GM23248 (cell line): ENCODE results near the gene CTSO. TPM values are rescaled to one million over a fixed set of nuclear protein-coding genes. Genes with fewer than 3 reads are reported as not detected.

Experiments used
- DNase-seq: peaks from one replicate; pipeline ENCODE4 v3.0.0-alpha.2; 2015
- H2AFZ ChIP-seq: fragments of 200-600 bp; sonication (generic); 2 replicates; pipeline ENCODE4 v1.6.1; 2016; ENCODE audit warnings: antibody characterized with exemption
- H3F3A ChIP-seq: fragments of 200-600 bp; sonication (generic); 2 replicates; pipeline ENCODE4 v1.6.1; 2016; ENCODE audit warnings: mild to moderate bottlenecking, antibody characterized with exemption, mixed run types; ENCODE audit not compliant: insufficient read depth
- H3K27ac ChIP-seq: fragments of 200-600 bp; sonication (generic); 2 replicates; pipeline ENCODE4 v1.5.1; 2016; ENCODE audit warnings: mild to moderate bottlenecking
- H3K27me3 ChIP-seq: fragments of 200-600 bp; sonication (generic); replicated peaks from 2 replicates; pipeline ENCODE4 v1.6.1; 2016; ENCODE audit warnings: mild to moderate bottlenecking; ENCODE audit not compliant: insufficient read depth
- H3K36me3 ChIP-seq: fragments of 200-600 bp; sonication (generic); 2 replicates; pipeline ENCODE4 v1.6.1; 2016; ENCODE audit warnings: low read depth, mild to moderate bottlenecking
- H3K4me1 ChIP-seq: fragments of 200-600 bp; sonication (generic); 2 replicates; pipeline ENCODE4 v1.6.1; 2016; ENCODE audit warnings: mild to moderate bottlenecking; ENCODE audit not compliant: insufficient read depth
- H3K4me2 ChIP-seq: fragments of 200-600 bp; sonication (generic); one replicate; pipeline ENCODE4 v1.6.1; 2016; ENCODE audit warnings: mild to moderate bottlenecking; ENCODE audit not compliant: unreplicated experiment
- H3K4me3 ChIP-seq: fragments of 200-600 bp; sonication (generic); 2 replicates; pipeline ENCODE4 v1.5.1; 2016; ENCODE audit warnings: mild to moderate bottlenecking
- H3K79me2 ChIP-seq: fragments of 200-600 bp; sonication (generic); 2 replicates; pipeline ENCODE4 v1.6.1; 2016; ENCODE audit warnings: mild to moderate bottlenecking; ENCODE audit not compliant: insufficient read depth
- H3K9ac ChIP-seq: fragments of 200-600 bp; sonication (generic); 2 replicates; pipeline ENCODE4 v1.6.1; 2016; ENCODE audit warnings: mild to moderate bottlenecking
- H3K9me2 ChIP-seq: fragments of 200-600 bp; sonication (generic); 2 replicates; pipeline ENCODE4 v1.6.1; 2016; ENCODE audit warnings: mixed run types, mild to moderate bottlenecking, moderate library complexity; ENCODE audit not compliant: insufficient read depth
- H3K9me3 ChIP-seq: fragments of 200-600 bp; sonication (generic); one replicate; pipeline ENCODE4 v1.6.1; 2017; ENCODE audit warnings: low read depth
- H4K20me1 ChIP-seq: fragments of 200-600 bp; sonication (generic); 2 replicates; pipeline ENCODE4 v1.6.0; 2016; ENCODE audit not compliant: insufficient read depth
- EZH2 ChIP-seq: fragments of 200-600 bp; sonication (generic); IDR thresholded peaks from 2 replicates; pipeline ENCODE4 v1.6.1; 2018; ENCODE audit warnings: antibody characterized with exemption, mild to moderate bottlenecking; ENCODE audit not compliant: insufficient read depth, poor library complexity, severe bottlenecking
- EZH2phosphoT487 ChIP-seq: fragments of 200-600 bp; sonication (generic); IDR thresholded peaks from 2 replicates; pipeline ENCODE4 v1.6.1; 2018; ENCODE audit warnings: antibody characterized with exemption, moderate library complexity, mild to moderate bottlenecking, low read depth; ENCODE audit not compliant: insufficient read depth
- WGBS, 2 experiments: methylation state at CpG; one replicate each; pipeline ENCODE4 v1.1.6; 2015 to 2017; ENCODE audit warnings: low lambda C conversion rate in 2 of 2, low coverage in 1 of 2; ENCODE audit errors: missing lambda C conversion rate in 2 of 2; 5-methylcytosine and 5-hydroxymethylcytosine counted together
- in situ Hi-C: fragments of 300-500 bp; cut with MboI; formaldehyde crosslinking; loops from 2 replicates; pipeline ENCODE4 v1.15.0; 2020
- polyA plus RNA-seq: library from polyadenylated mRNA; unstranded; fragments of >200 nt; fragmentation: Nextera tagmentation; extraction: Ambion mirVana; gene quantifications from 2 replicates; pipeline ENCODE4 v1.2.1, GENCODE V29; 2016
- total RNA-seq: library from RNA; depleted of rRNA; stranded (reverse); fragments of >200 nt; shearing (Covaris generic); gene quantifications from 2 replicates; pipeline ENCODE4 v1.2.3, GENCODE V29; 2014

The CTSO gene
- total and polyA plus RNA-seq, 2 experiments from 2014 or later, result 11.2 to 13.4 TPM

DNA sequence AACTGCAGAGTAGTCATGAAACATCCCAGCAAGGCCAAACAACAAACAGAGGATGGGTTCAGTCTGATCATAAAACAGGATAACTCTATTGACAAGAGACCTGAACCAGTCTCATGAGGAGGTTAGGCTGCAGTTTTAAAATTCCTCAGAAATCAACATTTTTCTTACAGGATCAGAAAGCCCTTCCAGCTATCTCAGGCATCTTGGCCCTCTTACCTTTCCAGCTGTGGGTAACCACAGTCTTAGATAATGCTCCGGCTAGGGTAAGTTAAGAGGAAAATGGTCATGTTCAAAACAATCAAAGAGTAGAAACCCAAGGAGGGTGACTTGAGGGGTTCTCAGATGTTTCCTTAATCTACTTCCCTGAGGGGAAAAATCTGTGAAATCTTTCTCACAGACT is 5.1 kb downstream of the CTSO start:
- WGBS, 2 experiments, result 73 to 88% methylated on average over 1 of the region's 1 CpG
- no peak for TF ChIP-seq EZH2phosphoT487
- no peak for TF ChIP-seq EZH2
- Histone ChIP-seq H3K4me3 (no peak overlapping the region), H3K9me2 (no peaks in the 10 kb centered on the region), H2AFZ (no peak overlapping the region), H3F3A (peaks cover 6% of the 10 kb centered on the region; the same call in 1 of the 2 replicates), H3K27ac (no peak overlapping the region), H3K4me2 (no peak overlapping the region), H3K79me2 (no peaks in the 10 kb centered on the region), H3K27me3 (no peaks in the 10 kb centered on the region), H4K20me1 (no peaks in the 10 kb centered on the region), H3K4me1 (peaks cover 9% of the 10 kb centered on the region; the same call in 1 of the 2 replicates), H3K36me3 (no peaks in the 10 kb centered on the region), H3K9ac (no peak overlapping the region), H3K9me3 (no peaks in the 10 kb centered on the region)
- DNase-seq, result no peak
- in situ Hi-C loops, result loop anchor here (5.0 to 25.0 kb wide), 2 partner anchors 141 to 511 kb away; no protein-coding TSS in a partner anchor

- Histone ChIP-seq H3K36me3 (no peaks in the 10 kb centered on the region), H4K20me1 (no peaks in the 10 kb centered on the region), H3K27ac (no peak overlapping the region), H3K27me3 (no peaks in the 10 kb centered on the region), H3K4me2 (no peak overlapping the region), H3K9ac (no peak overlapping the region), H3K4me1 (no peaks in the 10 kb centered on the region), H2AFZ (no peak overlapping the region), H3K4me3 (no peak overlapping the region), H3F3A (no peaks in the 10 kb centered on the region), H3K9me2 (no peaks in the 10 kb centered on the region), H3K79me2 (no peaks in the 10 kb centered on the region), H3K9me3 (no peaks in the 10 kb centered on the region)
- TF ChIP-seq EZH2phosphoT487 (no peak), EZH2 (no peak)
- WGBS, 2 experiments, result 71 to 74% methylated on average over 4 of the region's 4 CpGs
- in situ Hi-C loops, result loop anchor here (5.0 to 25.0 kb wide), 2 partner anchors 139 to 509 kb away; no protein-coding TSS in a partner anchor
- DNase-seq, result no peak
These were observed 7.2 kb downstream of the CTSO start for GRCh38 chr4:155946486-155946885.

- H3F3A ChIP-seq, result no peaks in the 10 kb centered on the region
- TF ChIP-seq EZH2 (no peak), EZH2phosphoT487 (no peak)
- H3K4me3 ChIP-seq, result no peak overlapping the region
- H3K27ac ChIP-seq, result no peak overlapping the region
- no peak for DNase-seq
- H2AFZ ChIP-seq, result no peak overlapping the region
- in situ Hi-C loops, result loop anchor here (25.0 kb wide), 1 partner anchor 507 kb away; no protein-coding TSS in a partner anchor
- H3K79me2 ChIP-seq, result no peaks in the 10 kb centered on the region
- no peaks in the 10 kb centered on the region for H3K4me1 ChIP-seq
- H4K20me1 ChIP-seq, result no peaks in the 10 kb centered on the region
- H3K9me2 ChIP-seq, result no peaks in the 10 kb centered on the region
- H3K27me3 ChIP-seq, result no peaks in the 10 kb centered on the region
- H3K9ac ChIP-seq, result no peak overlapping the region
- 75 to 95% methylated on average over 1 of the region's 1 CpG for WGBS, 2 experiments
- no peaks in the 10 kb centered on the region for H3K36me3 ChIP-seq
- no peak overlapping the region for H3K4me2 ChIP-seq
- no peaks in the 10 kb centered on the region for H3K9me3 ChIP-seq
These were observed 9.2 kb downstream of the CTSO start for GRCh38 chr4:155944516-155944915.

DNA sequence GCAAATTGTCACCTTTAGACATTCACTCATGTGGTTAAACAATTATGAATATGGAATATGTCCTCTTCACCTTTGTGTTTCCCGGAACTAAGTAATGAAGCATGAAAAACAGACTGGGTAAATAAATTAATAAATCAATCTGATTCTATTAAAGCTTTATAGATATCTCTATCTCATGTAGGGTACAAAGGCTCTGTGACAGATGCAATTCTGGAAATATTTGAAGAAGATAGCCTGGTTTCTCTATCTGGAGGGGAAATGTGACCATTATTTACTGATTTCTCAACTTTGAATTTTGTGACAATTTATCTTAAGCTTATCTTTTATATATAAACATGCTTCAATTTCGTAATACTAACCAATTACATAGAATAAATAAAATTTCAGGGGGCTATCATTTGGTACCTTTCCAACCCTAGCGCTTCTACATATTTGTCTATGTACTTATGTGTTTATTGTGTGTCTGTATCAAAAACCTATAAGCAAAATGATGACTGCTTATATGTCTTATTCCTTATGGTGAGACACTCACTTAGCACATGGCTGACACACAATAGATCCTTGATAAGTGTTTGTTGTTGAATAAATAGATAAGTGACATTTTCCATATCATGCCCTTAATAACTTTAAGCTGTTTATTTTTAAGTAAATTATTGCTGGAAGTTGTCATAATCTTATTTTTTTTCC is 9.9 kb downstream of the CTSO start:
- H3K9me3 ChIP-seq, result no peaks in the 10 kb centered on the region
- TF ChIP-seq EZH2, result no peak
- TF ChIP-seq EZH2phosphoT487, result no peak
- no peaks in the 10 kb centered on the region for H4K20me1 ChIP-seq
- H3K36me3 ChIP-seq, result no peaks in the 10 kb centered on the region
- no peak overlapping the region for H3K27ac ChIP-seq
- in situ Hi-C loops, result loop anchor here (25.0 kb wide), 1 partner anchor 506 kb away; no protein-coding TSS in a partner anchor
- H3K27me3 ChIP-seq, result no peaks in the 10 kb centered on the region
- H3K79me2 ChIP-seq, result no peaks in the 10 kb centered on the region
- no peaks in the 10 kb centered on the region for H3F3A ChIP-seq
- H3K4me1 ChIP-seq, result no peaks in the 10 kb centered on the region
- H3K9ac ChIP-seq, result no peak overlapping the region
- WGBS, 2 experiments, result 86 to 91% methylated on average over 3 of the region's 3 CpGs
- H3K4me2 ChIP-seq, result no peak overlapping the region
- H3K9me2 ChIP-seq, result no peaks in the 10 kb centered on the region
- no peak for DNase-seq
- no peak overlapping the region for H2AFZ ChIP-seq
- no peak overlapping the region for H3K4me3 ChIP-seq

DNA sequence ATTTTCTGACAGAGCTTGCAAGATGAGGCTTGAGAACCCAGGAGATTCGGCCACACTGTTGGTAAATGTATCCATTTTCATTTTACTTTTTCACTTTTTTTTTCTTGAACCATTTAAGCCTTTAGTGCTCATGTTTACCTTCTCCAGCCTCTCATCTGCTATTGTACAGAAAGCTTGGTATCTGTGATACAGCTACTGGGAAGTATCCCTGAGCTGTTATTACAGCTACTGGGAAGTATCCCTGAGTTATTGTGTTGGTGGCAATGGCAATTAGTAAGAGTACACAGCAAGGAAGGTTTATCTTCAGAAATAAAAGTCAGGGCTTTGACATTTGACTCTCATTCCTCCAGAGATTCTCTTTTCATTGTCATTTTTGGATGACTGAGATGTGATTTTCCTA is 11.8 kb downstream of the CTSO start:
- H3K79me2 ChIP-seq, result no peaks in the 10 kb centered on the region
- H3K9ac ChIP-seq, result no peak overlapping the region
- H3K27ac ChIP-seq, result no peak overlapping the region
- in situ Hi-C loops, result loop anchor here (25.0 kb wide), 1 partner anchor 505 kb away; no protein-coding TSS in a partner anchor
- H4K20me1 ChIP-seq, result no peaks in the 10 kb centered on the region
- no peak overlapping the region for H3K4me2 ChIP-seq
- DNase-seq, result no peak
- no peak overlapping the region for H3K4me3 ChIP-seq
- no peak for TF ChIP-seq EZH2phosphoT487
- no peak for TF ChIP-seq EZH2
- H3K9me3 ChIP-seq, result no peaks in the 10 kb centered on the region
- H2AFZ ChIP-seq, result no peak overlapping the region
- no peaks in the 10 kb centered on the region for H3K9me2 ChIP-seq
- no peaks in the 10 kb centered on the region for H3K36me3 ChIP-seq
- 79 to 92% methylated on average over 1 of the region's 1 CpG for WGBS, 2 experiments
- no peaks in the 10 kb centered on the region for H3K4me1 ChIP-seq
- no peaks in the 10 kb centered on the region for H3K27me3 ChIP-seq
- H3F3A ChIP-seq, result no peaks in the 10 kb centered on the region
